Activated naive CD8-positive, alpha-beta T cell treated with anti-CD3 and anti-CD28 coated beads for 36 hours (primary cell): ENCODE data around the gene KRCC1. TPM values are rescaled to one million over a fixed set of nuclear protein-coding genes. Genes with fewer than 3 reads are reported as not detected.

Source experiments
- DNase-seq: peaks from one replicate; pipeline ENCODE4 v3.0.0; 2021
- H3K27ac Mint-ChIP-seq: one replicate; pipeline ENCODE4 v1.8.0; 2022; ENCODE audit warnings: mild to moderate bottlenecking, moderate library complexity, mixed read lengths
- H3K27me3 Mint-ChIP-seq: one replicate; pipeline ENCODE4 v1.8.0; 2022; ENCODE audit warnings: mild to moderate bottlenecking, mixed read lengths
- H3K36me3 Mint-ChIP-seq: one replicate; pipeline ENCODE4 v1.8.0; 2021; ENCODE audit warnings: mild to moderate bottlenecking, mixed read lengths
- H3K4me1 Mint-ChIP-seq: one replicate; pipeline ENCODE4 v1.8.0; 2021; ENCODE audit warnings: mixed read lengths
- H3K4me3 Mint-ChIP-seq: one replicate; pipeline ENCODE4 v1.8.0; 2022; ENCODE audit warnings: mild to moderate bottlenecking, moderate library complexity, mixed read lengths
- H3K9me3 Mint-ChIP-seq: one replicate; pipeline ENCODE4 v1.8.0; 2022; ENCODE audit warnings: mixed read lengths
- total RNA-seq, 2 experiments: library from RNA; stranded (reverse); gene quantifications; one replicate each; pipeline ENCODE4 v1.2.3, GENCODE V29; 2021

Gene KRCC1
- total RNA-seq, 2 experiments from 2014 or later, result 10.6 to 11.9 TPM

- no peaks in the 10 kb centered on the region for H3K36me3 Mint-ChIP-seq
- no peaks in the 10 kb centered on the region for H3K27me3 Mint-ChIP-seq
- no peak overlapping the region for H3K27ac Mint-ChIP-seq
- no peak for DNase-seq
- H3K4me1 Mint-ChIP-seq, result peaks cover 9% of the 10 kb centered on the region
- no peaks in the 10 kb centered on the region for H3K9me3 Mint-ChIP-seq
- no peak overlapping the region for H3K4me3 Mint-ChIP-seq
Measured at GRCh38 chr2:88085602-88086001, 30.0 kb upstream of the KRCC1 start.

- H3K4me3 Mint-ChIP-seq, result no peak overlapping the region
- no peaks in the 10 kb centered on the region for H3K27me3 Mint-ChIP-seq
- no peak overlapping the region for H3K27ac Mint-ChIP-seq
- no peak for DNase-seq
- H3K9me3 Mint-ChIP-seq, result no peaks in the 10 kb centered on the region
- no peaks in the 10 kb centered on the region for H3K36me3 Mint-ChIP-seq
- peaks cover 4% of the 10 kb centered on the region for H3K4me1 Mint-ChIP-seq
Measured at GRCh38 chr2:88085099-88085498, 29.5 kb upstream of the KRCC1 start.

DNA sequence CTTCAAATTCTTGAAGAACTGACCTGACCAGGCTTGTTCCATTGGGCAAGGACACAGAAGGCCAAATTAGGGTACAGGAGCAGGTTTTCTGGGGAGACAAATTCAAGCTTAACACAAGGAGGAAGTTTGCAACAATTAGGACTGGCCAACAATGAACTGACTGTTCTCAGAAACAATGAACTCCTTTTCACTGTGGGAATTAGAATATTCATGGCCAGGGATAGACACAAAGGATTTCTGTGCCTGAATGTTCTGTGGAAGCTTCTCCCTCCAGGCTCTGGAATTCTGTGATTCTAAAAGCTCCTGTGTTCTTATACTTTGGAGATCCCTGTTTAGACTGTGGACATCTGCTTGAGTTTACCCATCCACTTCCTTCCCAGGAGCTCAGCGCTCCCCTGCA, 27.2 kb upstream of the KRCC1 start:
- no peaks in the 10 kb centered on the region for H3K27me3 Mint-ChIP-seq
- DNase-seq, result no peak
- H3K9me3 Mint-ChIP-seq, result no peaks in the 10 kb centered on the region
- no peaks in the 10 kb centered on the region for H3K36me3 Mint-ChIP-seq
- H3K27ac Mint-ChIP-seq, result no peak overlapping the region
- no peaks in the 10 kb centered on the region for H3K4me1 Mint-ChIP-seq
- H3K4me3 Mint-ChIP-seq, result no peak overlapping the region

- no peak for DNase-seq
- H3K4me3 Mint-ChIP-seq, result no peak overlapping the region
- H3K9me3 Mint-ChIP-seq, result no peaks in the 10 kb centered on the region
- H3K27ac Mint-ChIP-seq, result no peak overlapping the region
- H3K36me3 Mint-ChIP-seq, result no peaks in the 10 kb centered on the region
- H3K27me3 Mint-ChIP-seq, result no peaks in the 10 kb centered on the region
- no peaks in the 10 kb centered on the region for H3K4me1 Mint-ChIP-seq
Measured at GRCh38 chr2:88081924-88082608, 26.5 kb upstream of the KRCC1 start.

- no peaks in the 10 kb centered on the region for H3K9me3 Mint-ChIP-seq
- no peaks in the 10 kb centered on the region for H3K36me3 Mint-ChIP-seq
- DNase-seq, result no peak
- no peak overlapping the region for H3K27ac Mint-ChIP-seq
- H3K4me1 Mint-ChIP-seq, result no peaks in the 10 kb centered on the region
- H3K4me3 Mint-ChIP-seq, result no peak overlapping the region
- no peaks in the 10 kb centered on the region for H3K27me3 Mint-ChIP-seq
Measured at GRCh38 chr2:88080545-88080944, 25.0 kb upstream of the KRCC1 start.

DNA sequence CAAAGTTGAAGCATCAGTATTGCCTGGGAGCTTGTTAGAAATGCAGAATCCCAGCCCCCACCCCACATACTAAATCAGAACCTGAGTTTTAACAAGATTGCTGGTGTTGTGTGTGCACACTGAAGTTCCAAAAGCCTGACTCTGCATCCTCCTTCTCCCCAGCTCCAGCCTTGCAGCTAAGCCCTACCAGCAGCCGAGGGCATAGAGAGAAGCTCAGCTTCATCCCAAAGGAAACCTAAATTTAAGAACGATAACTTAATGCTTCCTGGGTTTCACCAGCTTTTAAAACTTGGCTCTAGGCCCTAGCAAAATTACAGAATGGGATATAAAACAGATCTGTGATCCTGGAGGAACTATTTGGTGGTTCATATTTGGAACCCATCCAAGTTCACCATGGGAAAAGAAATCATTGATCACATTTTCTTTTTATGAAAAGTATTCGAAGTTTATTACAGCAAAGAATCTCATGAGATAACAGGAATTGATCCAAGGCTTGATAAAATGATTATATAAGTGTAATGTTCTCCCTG, 23.1 kb upstream of the KRCC1 start:
- no peak for DNase-seq
- Mint-ChIP-seq H3K4me3 (no peak overlapping the region), H3K9me3 (no peaks in the 10 kb centered on the region), H3K27ac (no peak overlapping the region), H3K36me3 (no peaks in the 10 kb centered on the region), H3K27me3 (no peaks in the 10 kb centered on the region), H3K4me1 (no peaks in the 10 kb centered on the region)

DNA sequence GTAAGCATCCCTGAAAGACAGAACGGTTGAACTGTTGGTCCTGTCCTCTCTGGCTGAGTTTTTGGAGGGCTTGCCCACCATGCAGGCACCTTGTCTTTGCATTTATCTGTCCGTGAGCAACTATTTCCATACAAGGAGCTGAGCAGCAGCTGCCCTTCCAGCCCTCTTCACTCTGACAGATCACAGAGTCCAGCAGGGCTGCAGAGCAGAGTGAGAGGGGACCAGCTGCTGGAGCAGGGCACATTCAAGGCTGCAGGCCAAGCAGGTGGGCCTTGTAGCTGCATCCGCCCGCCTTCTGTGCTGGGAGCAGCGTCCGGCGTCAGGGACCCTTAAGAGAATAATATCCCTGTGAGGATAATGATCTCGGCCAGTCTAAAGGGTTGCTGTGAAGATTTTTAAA, 21.5 kb upstream of the KRCC1 start:
- Mint-ChIP-seq H3K27me3 (no peaks in the 10 kb centered on the region), H3K27ac (no peak overlapping the region), H3K36me3 (no peaks in the 10 kb centered on the region), H3K4me1 (no peaks in the 10 kb centered on the region), H3K9me3 (no peaks in the 10 kb centered on the region), H3K4me3 (no peak overlapping the region)
- no peak for DNase-seq

GRCh38 chr2:88074854-88075292, 19.3 kb upstream of the KRCC1 start:
- H3K9me3 Mint-ChIP-seq, result no peaks in the 10 kb centered on the region
- DNase-seq, result no peak
- H3K4me1 Mint-ChIP-seq, result no peaks in the 10 kb centered on the region
- no peak overlapping the region for H3K27ac Mint-ChIP-seq
- no peak overlapping the region for H3K4me3 Mint-ChIP-seq
- no peaks in the 10 kb centered on the region for H3K36me3 Mint-ChIP-seq
- H3K27me3 Mint-ChIP-seq, result no peaks in the 10 kb centered on the region

DNA sequence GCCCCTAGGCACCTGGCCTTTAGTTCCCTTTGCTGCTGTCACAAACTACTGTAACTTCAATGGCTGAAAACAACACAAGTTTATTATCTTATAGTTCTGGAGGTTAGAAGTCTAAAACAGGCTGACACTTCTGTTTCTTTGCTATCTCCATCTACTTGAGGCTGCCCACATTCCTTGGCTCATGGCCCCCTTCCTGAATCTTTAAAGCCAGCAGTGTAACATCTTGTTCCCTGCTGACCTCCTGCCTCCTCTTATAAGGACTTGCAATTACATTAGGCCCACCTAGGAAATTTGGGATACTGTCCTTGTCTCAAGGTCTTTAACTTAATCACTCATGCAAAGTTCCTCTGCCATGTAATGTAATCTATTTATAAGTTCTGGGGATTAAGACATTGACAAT, 18.6 kb upstream of the KRCC1 start:
- no peaks in the 10 kb centered on the region for H3K27me3 Mint-ChIP-seq
- no peaks in the 10 kb centered on the region for H3K9me3 Mint-ChIP-seq
- H3K4me1 Mint-ChIP-seq, result no peaks in the 10 kb centered on the region
- no peak overlapping the region for H3K27ac Mint-ChIP-seq
- no peak overlapping the region for H3K4me3 Mint-ChIP-seq
- no peaks in the 10 kb centered on the region for H3K36me3 Mint-ChIP-seq
- no peak for DNase-seq

DNA sequence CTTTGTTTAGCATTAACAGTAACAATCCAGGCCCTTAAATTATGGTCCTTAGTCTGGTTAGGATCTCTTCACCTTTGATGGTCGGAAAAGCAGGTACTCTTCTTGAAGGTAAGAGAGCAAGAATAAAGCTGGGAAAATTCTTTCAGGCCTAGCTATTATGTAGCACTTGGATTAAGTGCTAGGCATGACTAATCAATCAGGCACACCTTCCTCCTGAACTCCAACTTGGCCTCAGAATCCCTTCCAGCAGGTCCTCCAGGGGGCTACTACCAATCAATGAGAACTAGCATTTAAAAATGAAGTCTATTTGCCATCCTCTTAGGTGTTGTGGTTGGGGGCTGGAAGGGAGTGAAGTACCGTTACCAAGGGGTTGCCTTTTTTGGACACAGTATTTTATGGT, 15.8 kb upstream of the KRCC1 start:
- H3K36me3 Mint-ChIP-seq, result no peaks in the 10 kb centered on the region
- no peaks in the 10 kb centered on the region for H3K9me3 Mint-ChIP-seq
- peaks cover 3% of the 10 kb centered on the region for H3K27me3 Mint-ChIP-seq
- no peak for DNase-seq
- no peaks in the 10 kb centered on the region for H3K4me1 Mint-ChIP-seq
- no peak overlapping the region for H3K27ac Mint-ChIP-seq
- H3K4me3 Mint-ChIP-seq, result no peak overlapping the region

DNA sequence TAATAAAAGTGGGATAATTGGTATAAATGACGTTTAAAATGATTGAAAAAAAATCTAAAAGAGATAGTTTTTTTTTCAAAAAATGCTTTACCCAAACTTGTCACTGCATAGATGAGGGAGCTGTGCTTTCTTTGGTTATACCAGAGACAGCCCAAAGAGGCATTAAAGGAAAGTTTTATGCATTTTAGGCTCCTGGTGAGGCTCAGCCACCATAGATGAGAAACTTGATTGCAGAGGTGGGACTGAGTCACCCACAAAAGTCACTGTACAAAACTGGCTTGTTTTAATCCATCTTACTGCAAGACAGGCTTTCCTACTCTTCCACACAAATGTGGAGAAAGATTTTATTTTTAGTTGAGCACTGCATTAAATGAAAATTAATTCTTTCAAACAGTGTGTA, 14.5 kb upstream of the KRCC1 start:
- H3K27me3 Mint-ChIP-seq, result peaks cover 3% of the 10 kb centered on the region
- DNase-seq, result no peak
- H3K27ac Mint-ChIP-seq, result no peak overlapping the region
- no peaks in the 10 kb centered on the region for H3K4me1 Mint-ChIP-seq
- no peaks in the 10 kb centered on the region for H3K9me3 Mint-ChIP-seq
- no peaks in the 10 kb centered on the region for H3K36me3 Mint-ChIP-seq
- no peak overlapping the region for H3K4me3 Mint-ChIP-seq

GRCh38 chr2:88069117-88069516, 13.5 kb upstream of the KRCC1 start:
- H3K36me3 Mint-ChIP-seq, result no peaks in the 10 kb centered on the region

DNA sequence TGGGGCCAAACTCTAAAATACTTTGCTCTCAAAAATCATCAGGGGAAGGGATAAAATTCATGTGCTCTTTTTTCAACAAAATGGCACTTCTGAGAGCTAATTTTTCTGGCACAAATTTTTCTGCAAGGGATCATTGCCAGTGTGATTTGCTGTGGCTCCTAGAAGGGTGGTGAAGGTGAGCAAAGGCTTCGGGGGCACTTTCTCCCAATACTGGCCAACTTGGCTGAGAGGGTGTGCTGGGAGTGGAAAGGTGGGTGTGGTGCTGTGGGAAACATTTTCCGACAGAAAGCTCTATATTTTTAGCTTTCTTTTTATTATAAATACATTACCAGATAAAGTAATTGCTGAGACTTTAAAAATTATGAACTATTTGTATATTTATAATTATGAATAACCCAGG, 12.5 kb upstream of the KRCC1 start:
- no peaks in the 10 kb centered on the region for H3K9me3 Mint-ChIP-seq

More at GRCh38 chr2:88069117-88069516, 13.5 kb upstream of the KRCC1 start:
- Mint-ChIP-seq H3K4me1 (no peaks in the 10 kb centered on the region), H3K27ac (no peak overlapping the region), H3K27me3 (peaks cover 3% of the 10 kb centered on the region), H3K9me3 (no peaks in the 10 kb centered on the region), H3K4me3 (no peak overlapping the region)
- no peak for DNase-seq

GRCh38 chr2:88067598-88067997, 12.0 kb upstream of the KRCC1 start, which contains the start of gene SMYD1:
Gene SMYD1, plus strand, starts transcription at chr2:88067825. Its CDS starts 40 bp downstream, at chr2:88067865.
- Mint-ChIP-seq H3K36me3 (no peaks in the 10 kb centered on the region), H3K27ac (no peak within 1 kb of the TSS), H3K4me1 (no peaks in the 10 kb centered on the region), H3K4me3 (no peak within 1 kb of the TSS), H3K27me3 (peaks cover 3% of the 10 kb centered on the region), H3K9me3 (no peaks in the 10 kb centered on the region)
- no peak for DNase-seq

More for the DNA sequence above, 12.5 kb upstream of the KRCC1 start:
- Mint-ChIP-seq H3K27me3 (peaks cover 3% of the 10 kb centered on the region), H3K4me3 (no peak overlapping the region), H3K27ac (no peak overlapping the region), H3K4me1 (no peaks in the 10 kb centered on the region), H3K36me3 (no peaks in the 10 kb centered on the region)
- DNase-seq, result no peak

- Mint-ChIP-seq H3K9me3 (no peaks in the 10 kb centered on the region), H3K4me1 (no peaks in the 10 kb centered on the region), H3K27ac (no peak overlapping the region), H3K27me3 (peaks cover 3% of the 10 kb centered on the region), H3K36me3 (no peaks in the 10 kb centered on the region), H3K4me3 (no peak overlapping the region)
- no peak for DNase-seq
Measured at GRCh38 chr2:88067189-88067588, 11.6 kb upstream of the KRCC1 start.

- H3K4me1 Mint-ChIP-seq, result no peaks in the 10 kb centered on the region
- no peak overlapping the region for H3K27ac Mint-ChIP-seq
- peaks cover 3% of the 10 kb centered on the region for H3K27me3 Mint-ChIP-seq
- no peak overlapping the region for H3K4me3 Mint-ChIP-seq
- no peaks in the 10 kb centered on the region for H3K36me3 Mint-ChIP-seq
- no peak for DNase-seq
- no peaks in the 10 kb centered on the region for H3K9me3 Mint-ChIP-seq
Measured at GRCh38 chr2:88066543-88066942, 11.0 kb upstream of the KRCC1 start.
